Kidney epithelial cell (primary cell): ENCODE measurements around the gene ABCA7. TPM values are rescaled to one million over a fixed set of nuclear protein-coding genes. Genes with fewer than 3 reads are reported as not detected.

ENCODE experiments used
- DNase-seq: peaks from one replicate; pipeline ENCODE4 v3.0.0-alpha.2; 2010; ENCODE audit warnings: low read depth
- H3K27me3 ChIP-seq: 2 replicates; pipeline ENCODE4 v1.6.0; 2011; ENCODE audit warnings: low read length; ENCODE audit not compliant: control insufficient read depth, insufficient read depth
- H3K36me3 ChIP-seq: 2 replicates; pipeline ENCODE4 v1.5.1; 2011; ENCODE audit warnings: low read length; ENCODE audit not compliant: control insufficient read depth, insufficient read depth
- H3K4me3 ChIP-seq: 2 replicates; pipeline ENCODE4 v1.5.1; 2011; ENCODE audit warnings: low read depth, mild to moderate bottlenecking, control low read depth, low read length
- total RNA-seq: library from RNA; depleted of rRNA; stranded (reverse); fragments of >200 nt; gene quantifications from 2 replicates; pipeline ENCODE4 v1.2.3, GENCODE V29; 2015
- TF ChIP-seq, protein P1 (sequence below): IDR thresholded peaks from 2 replicates; pipeline ENCODE4 v1.5.1; 2011; ENCODE audit warnings: mild to moderate bottlenecking, moderate library complexity, low read length, control low read depth, inconsistent platforms; ENCODE audit not compliant: insufficient read depth, poor library complexity, severe bottlenecking

ABCA7 gene
- total RNA-seq, 1 donor from 2014 or later: 16.4 TPM

GRCh38 chr19:1103132-1103707 is 63.3 kb downstream of the ABCA7 start:
- DNase-seq: no peak
- TF ChIP-seq, protein P1, sequence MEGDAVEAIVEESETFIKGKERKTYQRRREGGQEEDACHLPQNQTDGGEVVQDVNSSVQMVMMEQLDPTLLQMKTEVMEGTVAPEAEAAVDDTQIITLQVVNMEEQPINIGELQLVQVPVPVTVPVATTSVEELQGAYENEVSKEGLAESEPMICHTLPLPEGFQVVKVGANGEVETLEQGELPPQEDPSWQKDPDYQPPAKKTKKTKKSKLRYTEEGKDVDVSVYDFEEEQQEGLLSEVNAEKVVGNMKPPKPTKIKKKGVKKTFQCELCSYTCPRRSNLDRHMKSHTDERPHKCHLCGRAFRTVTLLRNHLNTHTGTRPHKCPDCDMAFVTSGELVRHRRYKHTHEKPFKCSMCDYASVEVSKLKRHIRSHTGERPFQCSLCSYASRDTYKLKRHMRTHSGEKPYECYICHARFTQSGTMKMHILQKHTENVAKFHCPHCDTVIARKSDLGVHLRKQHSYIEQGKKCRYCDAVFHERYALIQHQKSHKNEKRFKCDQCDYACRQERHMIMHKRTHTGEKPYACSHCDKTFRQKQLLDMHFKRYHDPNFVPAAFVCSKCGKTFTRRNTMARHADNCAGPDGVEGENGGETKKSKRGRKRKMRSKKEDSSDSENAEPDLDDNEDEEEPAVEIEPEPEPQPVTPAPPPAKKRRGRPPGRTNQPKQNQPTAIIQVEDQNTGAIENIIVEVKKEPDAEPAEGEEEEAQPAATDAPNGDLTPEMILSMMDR: no peak
- Histone ChIP-seq H3K4me3 (no peak overlapping the region), H3K36me3 (no peaks in the 10 kb centered on the region), H3K27me3 (no peaks in the 10 kb centered on the region)

DNA sequence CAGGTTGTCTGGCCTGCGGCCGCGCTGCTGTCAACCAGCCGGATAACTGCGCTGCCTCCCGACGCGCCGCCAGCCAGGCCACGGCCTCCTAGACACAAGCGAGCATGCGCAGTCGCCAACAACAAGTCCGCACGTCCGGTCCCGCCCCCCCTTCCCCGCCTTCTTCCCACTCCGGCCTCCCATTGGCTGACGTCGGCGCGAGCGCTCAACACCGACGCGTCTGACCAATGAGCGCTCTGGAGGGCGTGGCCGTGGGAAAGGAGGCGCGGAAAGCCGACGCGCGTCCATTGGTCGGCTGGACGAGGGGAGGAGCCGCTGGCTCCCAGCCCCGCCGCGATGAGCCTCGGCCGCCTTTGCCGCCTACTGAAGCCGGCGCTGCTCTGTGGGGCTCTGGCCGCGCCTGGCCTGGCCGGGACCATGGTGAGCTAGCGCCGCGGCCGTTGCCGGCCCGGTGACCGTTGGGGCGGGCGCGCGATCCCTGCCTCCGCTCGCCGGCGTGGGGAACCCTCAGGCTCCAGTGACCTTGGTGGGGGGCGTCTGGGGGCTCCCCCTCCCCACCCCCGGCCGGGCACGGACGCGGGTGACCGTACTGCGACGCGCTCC is 63.9 kb downstream of the ABCA7 start, which contains the start of gene GPX4:
Gene GPX4 (plus strand): TSS at position 287 of the 603 bp plus-strand sequence. CDS start 50 bp downstream, at position 337.
- DNase-seq: peak; percentile 93
- no peaks in the 10 kb centered on the region for H3K36me3 ChIP-seq
- no peaks in the 10 kb centered on the region for H3K27me3 ChIP-seq
- H3K4me3 ChIP-seq: peak within 1 kb of the TSS; percentile 65
- TF ChIP-seq, protein P1: no peak

GRCh38 chr19:1104311-1105007 is 64.6 kb downstream of the ABCA7 start:
- Histone ChIP-seq H3K36me3 (no peaks in the 10 kb centered on the region), H3K4me3 (peak overlapping the region; percentile 65), H3K27me3 (no peaks in the 10 kb centered on the region)
- TF ChIP-seq, protein P1: no peak
- no peak for DNase-seq

DNA sequence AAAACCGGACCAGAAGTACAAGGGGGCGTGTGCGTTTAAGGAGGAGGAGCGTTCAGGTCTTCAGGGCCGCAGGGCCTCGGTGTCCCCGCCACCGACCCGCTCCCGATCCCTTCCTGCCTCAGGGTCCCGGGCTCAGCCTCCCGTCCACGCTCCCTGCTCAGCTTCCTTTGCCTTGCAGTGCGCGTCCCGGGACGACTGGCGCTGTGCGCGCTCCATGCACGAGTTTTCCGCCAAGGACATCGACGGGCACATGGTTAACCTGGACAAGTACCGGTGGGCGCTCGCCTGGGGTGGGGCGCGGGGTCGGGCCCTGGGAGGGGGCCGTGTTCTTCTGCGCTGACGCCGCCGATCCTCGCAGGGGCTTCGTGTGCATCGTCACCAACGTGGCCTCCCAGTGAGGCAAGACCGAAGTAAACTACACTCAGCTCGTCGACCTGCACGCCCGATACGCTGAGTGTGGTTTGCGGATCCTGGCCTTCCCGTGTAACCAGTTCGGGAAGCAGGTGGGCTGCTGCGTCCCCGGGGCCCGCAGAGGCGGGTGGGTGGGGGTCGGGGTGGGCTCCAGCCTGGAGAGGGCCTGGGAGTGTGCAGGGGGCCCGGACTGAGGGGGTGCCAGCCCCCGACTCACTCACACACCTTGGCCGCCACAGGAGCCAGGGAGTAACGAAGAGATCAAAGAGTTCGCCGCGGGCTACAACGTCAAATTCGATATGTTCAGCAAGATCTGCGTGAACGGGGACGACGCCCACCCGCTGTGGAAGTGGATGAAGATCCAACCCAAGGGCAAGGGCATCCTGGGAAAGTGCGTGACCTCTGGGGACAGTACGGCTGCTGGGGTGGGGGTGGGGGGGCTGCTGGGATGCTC is 65.3 kb downstream of the ABCA7 start:
- H3K36me3 ChIP-seq: no peaks in the 10 kb centered on the region
- H3K4me3 ChIP-seq: peak overlapping the region; percentile 65
- TF ChIP-seq, protein P1: no peak
- H3K27me3 ChIP-seq: no peaks in the 10 kb centered on the region
- no peak for DNase-seq

DNA sequence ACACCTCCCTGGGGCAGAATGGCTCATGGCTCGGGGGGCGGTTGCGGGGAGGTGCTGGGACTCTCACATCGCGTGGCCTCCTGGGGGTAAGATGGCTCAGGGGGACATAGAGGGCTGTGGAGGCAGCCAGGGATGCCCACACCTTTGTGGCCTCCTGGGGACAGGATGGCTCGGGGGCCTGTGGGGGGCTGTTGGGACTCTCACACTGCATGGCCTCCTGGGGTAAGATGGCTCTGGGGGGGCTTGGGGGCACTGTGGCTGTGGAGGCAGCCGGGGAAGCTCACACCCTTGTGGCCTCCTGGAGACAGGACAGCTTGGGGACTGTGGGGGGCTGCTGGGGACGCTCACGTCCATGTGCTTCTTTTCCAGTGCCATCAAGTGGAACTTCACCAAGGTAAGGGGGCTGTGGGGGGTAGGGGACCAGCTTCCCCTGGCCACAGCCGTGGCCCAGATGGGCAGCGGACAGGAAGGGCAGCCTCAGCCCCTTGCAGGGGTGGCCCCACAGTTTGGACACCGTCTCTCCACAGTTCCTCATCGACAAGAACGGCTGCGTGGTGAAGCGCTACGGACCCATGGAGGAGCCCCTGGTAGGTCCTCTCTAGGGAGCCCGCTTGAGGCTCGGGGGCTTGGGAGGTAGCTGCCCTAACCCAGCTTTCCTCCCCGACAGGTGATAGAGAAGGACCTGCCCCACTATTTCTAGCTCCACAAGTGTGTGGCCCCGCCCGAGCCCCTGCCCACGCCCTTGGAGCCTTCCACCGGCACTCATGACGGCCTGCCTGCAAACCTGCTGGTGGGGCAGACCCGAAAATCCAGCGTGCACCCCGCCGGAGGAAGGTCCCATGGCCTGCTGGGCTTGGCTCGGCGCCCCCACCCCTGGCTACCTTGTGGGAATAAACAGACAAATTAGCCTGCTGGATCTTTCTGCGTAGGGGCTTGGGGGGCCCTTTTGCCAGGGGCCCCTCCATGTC is 66.2 kb downstream of the ABCA7 start:
- no peak for DNase-seq
- Histone ChIP-seq H3K27me3 (no peaks in the 10 kb centered on the region), H3K36me3 (peaks cover 1% of the 10 kb centered on the region), H3K4me3 (no peak overlapping the region)
- TF ChIP-seq, protein P1: no peak
